Glomerular endothelial cell (primary cell): ENCODE measurements around the gene FBXL16. TPM values are rescaled to one million over a fixed set of nuclear protein-coding genes. Genes with fewer than 3 reads are reported as not detected.

Experiments used
- DNase-seq: peaks from one replicate; pipeline ENCODE4 v3.0.0-alpha.2; 2011; ENCODE audit warnings: low read depth, low spot score; ENCODE audit errors: extremely low read depth
- total RNA-seq: library from RNA; depleted of rRNA; stranded (reverse); fragments of >200 nt; gene quantifications from 2 replicates; pipeline ENCODE4 v1.2.3, GENCODE V29; 2015

Gene FBXL16
- total RNA-seq, 1 donor from 2014 or later, result 1.6 TPM

- no peak for DNase-seq
Observed at GRCh38 chr16:645852-646678, 59.5 kb downstream of the FBXL16 start.

GRCh38 chr16:644556-644955, 61.0 kb downstream of the FBXL16 start:
- DNase-seq, result no peak

GRCh38 chr16:643050-643368, 62.6 kb downstream of the FBXL16 start:
- DNase-seq, result no peak

Other genes starting within 250 kb of the FBXL16 start
- 57.0 and 72.5 TPM in 2 replicates for gene CAPN15, start 178.1 kb downstream of the FBXL16 start, total RNA-seq
- gene PRR35, start 145.4 kb downstream of the FBXL16 start, total RNA-seq, result not detected in 2 replicates
- 2.7 and 3.3 TPM in 2 replicates for gene NHLRC4, start 138.8 kb downstream of the FBXL16 start, total RNA-seq
- 34.6 and 69.5 TPM in 2 replicates for gene PIGQ, start 135.8 kb downstream of the FBXL16 start, total RNA-seq
- gene RAB40C, start 115.7 kb downstream of the FBXL16 start, total RNA-seq, result 17.6 and 25.1 TPM in 2 replicates
- gene WFIKKN1, start 74.8 kb downstream of the FBXL16 start, total RNA-seq, result 0.06 TPM in 1 of 2 replicates, not detected in the other
- gene METTL26, start 69.5 kb downstream of the FBXL16 start, total RNA-seq, result 163 and 315 TPM in 2 replicates
- 24.1 and 25.7 TPM in 2 replicates for gene MCRIP2, start 64.0 kb downstream of the FBXL16 start, total RNA-seq
- gene WDR90, start 56.4 kb downstream of the FBXL16 start, total RNA-seq, result 17.4 and 21.2 TPM in 2 replicates
- gene RHOT2, start 37.7 kb downstream of the FBXL16 start, total RNA-seq, result 48.3 and 78.9 TPM in 2 replicates
- 0.34 and 1.6 TPM in 2 replicates for gene RHBDL1, start 30.1 kb downstream of the FBXL16 start, total RNA-seq
- 159 and 240 TPM in 2 replicates for gene STUB1, start 25.4 kb downstream of the FBXL16 start, total RNA-seq
- gene JMJD8, start 21.5 kb downstream of the FBXL16 start, total RNA-seq, result 60.4 and 70.8 TPM in 2 replicates
- gene WDR24, start 15.4 kb downstream of the FBXL16 start, total RNA-seq, result 9.9 and 12.5 TPM in 2 replicates
- gene METRN, start 9.3 kb upstream of the FBXL16 start, total RNA-seq, result 54.4 and 134 TPM in 2 replicates
- 45.4 and 53.0 TPM in 2 replicates for gene ANTKMT, start 15.3 kb upstream of the FBXL16 start, total RNA-seq
- 0.41 and 3.9 TPM in 2 replicates for gene CCDC78, start 20.6 kb upstream of the FBXL16 start, total RNA-seq
- gene HAGHL, start 21.3 kb upstream of the FBXL16 start, total RNA-seq, result 8.2 and 12.8 TPM in 2 replicates
- 33.7 and 34.3 TPM in 2 replicates for gene CIAO3, start 35.2 kb upstream of the FBXL16 start, total RNA-seq
- 2.1 and 2.4 TPM in 2 replicates for gene MSLN, start 54.9 kb upstream of the FBXL16 start, total RNA-seq
- 35.9 and 42.1 TPM in 2 replicates for gene RPUSD1, start 82.6 kb upstream of the FBXL16 start, total RNA-seq
- 7.3 and 24.3 TPM in 2 replicates for gene CHTF18, start 82.8 kb upstream of the FBXL16 start, total RNA-seq
- gene GNG13, start 94.9 kb upstream of the FBXL16 start, total RNA-seq, result not detected in 2 replicates